Measurements from ENCODE around the gene PREX1.

PREX1 gene

DNA sequence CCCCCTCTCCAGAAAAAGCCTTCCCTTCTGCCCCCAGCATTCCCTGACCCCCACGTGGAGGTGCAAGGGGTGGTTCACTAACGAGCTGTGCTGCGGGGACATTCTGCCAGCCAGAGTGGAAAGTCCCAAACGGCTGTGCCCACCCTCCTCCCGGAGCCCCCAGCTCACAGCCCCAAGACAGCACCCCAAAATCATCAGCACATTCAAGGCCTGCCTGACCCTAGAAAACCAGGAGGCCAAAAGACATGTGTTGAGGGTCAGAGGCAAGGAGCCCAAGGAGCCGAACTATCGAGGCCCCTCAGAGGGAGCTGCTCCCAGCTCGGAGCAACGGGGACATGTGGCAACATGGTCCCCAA lies 197.9 kb downstream of the PREX1 start:
- DNase-seq = no peak

DNA sequence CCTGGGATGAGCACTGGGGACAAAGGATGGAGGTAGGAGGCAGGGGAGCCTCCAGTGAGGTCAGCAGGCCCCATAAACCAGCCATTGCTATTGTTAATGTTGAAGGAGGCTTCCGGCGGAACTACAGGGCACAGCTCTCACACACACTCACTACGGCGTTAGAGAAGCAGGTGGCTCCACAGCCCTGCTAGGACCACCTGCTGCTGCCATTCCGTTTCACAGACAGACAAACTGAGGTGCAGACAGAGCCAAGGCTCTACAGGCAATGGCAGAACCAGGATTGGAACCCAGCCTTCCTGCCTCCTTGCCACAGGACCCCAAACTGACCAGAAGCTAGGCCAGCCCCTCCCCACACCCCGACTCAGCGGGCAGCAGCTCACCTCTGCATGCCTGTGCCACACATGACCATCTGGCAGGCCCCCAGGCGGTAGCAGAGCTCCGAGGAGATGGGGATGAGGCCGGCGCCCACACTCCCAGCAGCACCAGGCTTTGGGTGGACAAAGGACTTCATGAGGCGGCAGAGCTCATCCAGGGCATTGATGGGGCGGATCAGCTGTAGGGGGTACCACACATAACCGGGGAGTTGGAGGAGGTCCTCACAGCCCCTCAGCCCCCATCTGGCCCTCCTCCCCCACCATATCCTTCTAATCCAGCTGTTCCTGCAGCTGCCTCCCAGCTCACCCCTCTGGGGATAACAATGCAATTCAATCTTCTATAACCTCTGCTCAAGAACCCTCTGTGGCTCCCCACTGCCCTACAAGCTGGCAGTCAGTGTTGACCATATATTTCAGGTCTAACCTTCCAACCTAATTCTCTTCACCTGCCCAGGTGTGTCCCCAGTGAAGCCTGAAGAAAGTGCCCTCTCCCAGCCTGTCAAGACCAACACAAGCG lies 198.5 kb downstream of the PREX1 start:
- DNase-seq = no peak

DNA sequence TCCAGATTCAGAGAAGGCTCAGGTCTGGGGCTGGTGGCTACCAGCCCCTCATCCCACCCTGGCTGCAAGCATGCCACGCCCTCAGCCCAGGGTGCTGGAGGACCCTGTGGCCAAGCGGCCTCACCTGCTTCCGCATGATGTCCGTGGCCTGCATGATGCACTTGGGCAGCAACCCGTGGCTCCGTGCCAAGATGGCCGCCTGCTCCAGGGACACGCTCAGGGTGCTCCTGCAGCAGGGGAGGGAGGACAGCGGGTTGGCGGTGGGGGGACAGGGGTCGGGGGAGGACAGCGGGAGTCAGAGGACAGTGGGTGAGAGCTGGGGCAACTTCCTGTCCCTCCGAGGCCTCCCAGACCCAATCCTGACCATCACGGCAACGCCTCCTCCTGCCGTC lies 200.1 kb downstream of the PREX1 start:
- DNase-seq = no peak

DNA sequence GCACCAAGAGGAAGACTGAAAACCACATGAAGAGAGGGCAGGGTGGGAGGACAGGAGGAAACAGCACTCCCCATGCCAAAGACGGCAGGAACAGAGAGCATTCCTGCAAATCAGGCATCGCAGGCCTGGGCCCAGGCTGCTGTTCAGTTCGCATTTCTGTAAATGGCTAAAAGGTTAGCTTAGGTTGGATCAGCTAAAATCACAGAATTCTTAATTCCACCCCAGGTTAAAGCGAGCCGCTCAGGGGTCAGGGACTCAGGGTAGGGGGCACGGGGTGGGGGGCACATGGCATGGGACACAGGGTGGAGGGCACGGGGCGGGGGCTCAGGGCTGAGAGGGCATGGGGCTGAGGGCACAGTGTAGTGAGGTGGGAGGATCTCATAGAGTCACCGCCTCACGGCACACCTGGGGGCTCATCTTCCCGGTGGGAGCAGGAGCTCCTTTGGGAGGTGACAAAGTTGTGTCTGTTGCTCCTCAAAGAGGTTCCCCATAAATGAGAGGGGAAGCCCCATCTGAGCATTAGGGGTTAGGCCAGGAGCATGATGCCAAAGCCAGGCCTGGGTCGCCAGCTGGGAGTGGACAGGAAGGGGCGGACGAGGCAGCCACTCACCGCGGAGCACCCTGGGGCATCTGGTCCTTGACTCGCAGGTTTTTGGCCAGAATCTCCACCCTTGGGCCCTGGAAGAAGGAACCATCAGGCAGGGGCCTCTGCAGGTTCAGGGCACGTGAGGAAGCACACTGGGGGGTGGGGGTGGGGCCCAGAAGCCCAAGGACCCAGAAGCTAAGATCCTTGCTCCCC lies 200.7 kb downstream of the PREX1 start:
- no peak for DNase-seq

DNA sequence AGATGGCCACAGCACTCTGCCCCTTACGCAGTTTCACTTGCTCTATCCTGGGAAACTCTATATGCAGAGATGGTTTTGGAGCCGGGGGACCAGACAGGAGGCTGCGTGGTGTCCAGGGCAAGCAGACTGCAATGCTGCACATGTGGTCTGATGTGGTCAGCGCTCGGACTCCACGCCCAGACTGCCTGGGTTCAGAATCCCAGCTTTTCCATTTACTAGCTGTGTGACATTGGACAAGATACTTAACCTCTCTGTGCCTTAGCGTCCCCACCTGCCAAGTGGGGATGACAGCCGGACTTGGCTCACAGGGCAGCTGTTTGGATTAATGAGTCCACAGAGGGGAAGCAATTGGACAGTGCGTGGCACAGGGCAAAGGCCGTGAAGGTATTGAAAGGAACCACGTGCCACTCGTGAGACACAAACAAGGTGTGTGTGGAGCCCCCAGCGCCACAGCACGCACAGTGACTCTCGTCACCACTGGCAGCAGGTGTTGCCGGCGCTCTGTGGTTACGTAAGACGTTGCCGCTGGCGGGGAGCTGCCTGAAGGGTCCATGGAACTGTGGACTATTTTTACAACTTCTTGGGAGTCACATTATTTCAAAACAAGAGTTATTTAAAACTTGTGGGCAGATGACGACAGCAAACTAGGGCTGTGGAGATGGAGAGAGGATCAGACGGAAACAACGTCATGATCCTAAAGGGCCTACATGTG lies 201.4 kb downstream of the PREX1 start:
- DNase-seq = no peak

GRCh38 chr20:48625136-48625900 lies 202.5 kb downstream of the PREX1 start:
- no peak for DNase-seq

GRCh38 chr20:48624315-48625020 lies 203.3 kb downstream of the PREX1 start:
- DNase-seq = no peak

GRCh38 chr20:48623906-48624265 lies 203.9 kb downstream of the PREX1 start:
- DNase-seq = no peak

DNA sequence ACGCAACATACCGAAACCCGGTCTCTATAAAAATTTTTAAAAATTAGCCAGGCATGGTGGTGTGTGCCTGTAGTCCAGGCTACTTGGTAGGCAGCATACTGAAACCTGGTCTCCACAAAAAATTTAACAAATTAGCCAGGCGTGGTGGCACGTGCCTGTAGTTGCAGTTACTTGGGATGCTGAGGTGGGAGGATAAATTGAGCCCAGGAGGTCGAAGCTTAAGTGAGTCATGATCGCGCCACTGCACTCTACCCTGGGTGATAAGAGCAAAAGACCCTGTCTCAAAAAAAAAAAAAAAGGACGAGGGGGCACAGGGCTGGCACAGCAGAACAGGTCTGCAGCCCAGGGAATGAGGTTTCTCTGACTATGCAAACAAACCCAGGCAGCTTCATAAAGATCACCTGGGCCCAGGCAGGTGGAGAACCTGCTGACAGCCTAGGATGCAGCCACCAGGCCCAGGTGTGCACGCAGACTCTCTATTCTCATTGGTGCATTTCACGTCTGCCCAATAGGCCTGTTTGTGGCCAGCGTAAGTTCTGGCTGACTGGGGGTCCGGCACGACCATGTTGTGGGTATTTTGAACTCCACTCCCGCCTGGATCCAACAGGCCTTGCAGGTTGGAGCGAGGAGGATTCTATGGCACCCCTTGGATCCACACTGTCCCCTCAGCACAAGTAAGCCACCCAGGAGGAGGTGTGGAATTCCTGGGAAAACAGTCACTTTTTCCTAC lies 204.5 kb downstream of the PREX1 start:
- DNase-seq = no peak

- DNase-seq = no peak
These were observed 205.4 kb downstream of the PREX1 start for GRCh38 chr20:48622421-48622820.

DNA sequence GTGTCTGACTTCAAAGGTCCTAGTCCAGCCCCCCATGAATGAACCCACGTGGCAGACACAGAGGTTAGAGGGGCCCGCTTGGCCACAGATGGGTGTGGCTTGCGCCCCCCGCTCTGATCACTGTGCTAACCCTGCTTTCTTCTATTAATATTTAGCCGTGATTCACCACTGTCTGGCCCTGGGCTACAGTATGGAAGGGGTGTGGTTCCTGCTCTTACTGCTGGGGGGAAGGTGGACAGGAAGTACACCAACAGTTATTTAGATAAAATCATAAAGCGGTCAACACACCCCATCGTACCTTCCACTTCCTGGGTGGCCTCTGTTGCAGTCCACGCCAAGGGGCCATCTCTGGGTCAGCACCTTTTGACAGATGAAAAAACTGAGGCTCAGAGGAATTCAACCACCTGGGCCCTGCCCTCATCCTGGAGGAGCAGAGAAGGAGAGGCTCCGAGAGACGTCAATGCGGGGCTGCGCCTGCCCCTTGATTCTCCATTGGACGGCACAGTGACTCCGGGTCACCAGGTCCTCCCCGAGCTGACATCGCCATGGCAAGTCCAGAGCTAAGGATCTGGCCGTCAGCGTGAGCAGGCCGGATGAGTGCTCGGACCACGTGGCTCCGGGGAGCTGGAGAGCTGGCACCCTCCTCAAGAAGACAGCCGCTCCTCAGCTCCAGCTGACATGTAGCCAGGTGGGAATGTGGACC lies 206.3 kb downstream of the PREX1 start:
- DNase-seq = no peak

- peak; percentile 88 for DNase-seq
These were observed 207.1 kb downstream of the PREX1 start for GRCh38 chr20:48620507-48621375.

DNA sequence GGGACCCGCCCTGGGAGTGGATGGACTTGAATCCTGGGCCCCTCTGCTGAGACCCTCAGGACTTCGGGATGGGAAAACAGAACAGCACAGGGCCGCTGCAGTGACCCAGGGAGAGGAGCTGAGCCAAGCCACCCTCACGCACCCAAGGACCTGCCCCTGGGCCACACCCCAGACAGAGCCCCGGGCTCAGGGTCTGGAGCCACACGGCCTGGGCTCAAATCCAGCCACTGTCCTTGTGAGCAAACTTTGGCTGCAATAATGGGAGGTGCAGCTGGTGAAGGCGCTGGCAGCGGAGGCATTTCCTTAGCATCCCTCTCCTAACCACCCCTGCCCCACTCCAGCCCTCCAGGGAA lies 207.7 kb downstream of the PREX1 start:
- DNase-seq = no peak

DNA sequence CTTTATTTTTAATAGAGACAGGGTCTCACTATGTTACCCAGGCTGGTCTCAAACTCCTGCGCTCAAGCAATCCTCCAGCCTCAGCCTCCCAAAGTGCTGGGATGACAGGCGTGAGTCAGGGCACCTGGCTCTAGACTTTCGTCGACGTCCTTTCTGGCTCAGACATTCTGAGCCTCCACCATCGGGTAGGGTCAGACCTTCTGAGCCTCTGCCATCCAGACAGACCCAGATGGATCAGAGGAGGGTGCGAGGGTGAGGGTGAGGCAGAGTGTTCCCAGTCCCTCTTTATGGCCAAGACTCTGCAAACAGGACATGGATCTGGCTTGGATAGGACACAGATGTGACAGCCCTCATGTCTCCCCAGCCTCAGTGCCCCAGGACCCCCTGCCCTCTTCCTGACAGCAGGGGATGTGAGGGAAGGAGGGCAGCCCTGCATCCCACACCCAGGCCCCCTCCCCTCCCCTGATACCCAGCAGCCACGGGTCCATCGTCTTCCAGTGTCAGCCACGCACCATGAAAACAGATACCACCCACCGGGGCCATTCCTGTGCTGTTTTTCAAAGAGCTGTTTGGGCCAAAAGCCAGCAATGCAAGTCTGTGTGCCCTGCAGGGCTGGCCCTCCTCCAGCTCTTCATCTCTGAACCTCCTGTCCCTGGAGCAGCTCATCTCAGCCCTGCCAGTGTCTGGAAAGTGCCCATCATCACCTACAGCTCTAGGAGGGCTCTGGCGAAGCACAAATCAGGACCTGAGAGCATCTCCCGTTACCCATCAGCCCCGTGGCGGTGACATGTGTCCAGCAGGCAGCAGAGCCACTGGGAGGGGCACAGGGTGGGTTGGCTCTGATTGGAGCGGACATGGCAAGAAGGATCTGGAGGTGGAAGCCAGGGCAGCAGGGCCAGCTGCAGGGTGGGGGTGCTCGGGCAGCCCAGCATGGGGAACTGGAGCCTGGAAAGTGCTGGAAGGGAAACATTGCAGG lies 208.4 kb downstream of the PREX1 start:
- DNase-seq = no peak

DNA sequence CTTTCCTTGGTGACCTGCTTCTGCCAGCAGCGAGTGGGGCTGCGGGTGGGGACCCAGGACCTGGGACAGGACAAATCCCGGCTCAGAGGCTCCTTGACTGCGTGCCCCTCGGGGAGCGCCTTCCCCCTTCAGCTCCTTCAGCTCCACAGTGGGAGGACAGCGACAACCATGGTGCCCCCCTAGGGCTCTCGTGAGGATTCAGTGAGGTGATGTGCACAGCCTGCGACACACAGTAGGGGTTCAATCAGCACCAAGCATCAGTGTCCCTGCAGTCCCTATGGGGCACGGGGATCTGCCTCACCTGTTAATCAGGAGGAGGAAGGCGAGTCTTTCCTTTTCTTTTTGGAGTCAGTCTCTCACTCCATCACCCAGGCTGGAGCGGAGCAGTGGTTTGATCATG lies 209.2 kb downstream of the PREX1 start:
- DNase-seq = no peak

DNA sequence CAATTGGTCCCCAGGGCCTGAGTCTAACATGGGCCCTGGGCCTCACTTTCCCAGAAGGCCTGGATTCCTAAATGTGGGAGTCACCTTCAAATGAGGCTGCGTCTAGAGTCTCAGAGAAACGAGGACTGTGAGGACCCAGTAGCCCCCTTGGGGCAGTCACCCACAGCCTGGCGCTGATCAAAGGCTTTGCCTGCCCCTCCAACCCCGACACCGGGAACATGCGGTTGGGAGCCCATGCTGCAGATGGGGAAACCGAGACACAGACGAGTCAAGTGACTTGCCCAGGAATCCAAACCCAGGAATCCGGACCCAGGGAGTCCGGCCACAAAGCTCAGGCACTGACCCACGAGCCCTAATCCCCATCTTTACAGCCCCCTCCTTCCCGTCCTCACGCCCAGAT lies 209.7 kb downstream of the PREX1 start:
- DNase-seq = no peak

GRCh38 chr20:48617481-48617880 lies 210.3 kb downstream of the PREX1 start:
- no peak for DNase-seq

GRCh38 chr20:48616481-48616880 lies 211.3 kb downstream of the PREX1 start:
- DNase-seq = no peak

DNA sequence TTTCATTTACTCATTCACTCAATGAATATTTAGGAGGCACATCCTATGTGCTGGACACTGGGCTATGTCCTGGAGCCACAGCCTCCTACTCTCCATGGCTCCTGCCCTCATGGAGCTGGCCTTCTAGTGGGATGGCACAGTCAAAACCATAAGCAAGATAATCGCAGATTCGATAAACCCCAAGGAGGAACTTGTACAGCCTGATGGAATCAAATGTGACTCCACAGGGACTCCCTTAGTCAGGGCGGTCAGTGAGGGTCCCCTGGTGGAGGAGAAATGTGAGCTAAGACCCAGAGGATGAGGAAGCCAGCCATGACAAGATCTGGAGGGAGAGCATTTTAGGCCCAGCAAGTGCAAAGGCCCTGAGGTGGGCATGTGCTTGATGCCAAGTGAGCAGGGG lies 211.9 kb downstream of the PREX1 start:
- DNase-seq = no peak
